ENCODE results near the gene DDC.
A peak's percentile ranks its signal among the peaks of the same experiment; 100 is the strongest.

The DDC gene

DNA sequence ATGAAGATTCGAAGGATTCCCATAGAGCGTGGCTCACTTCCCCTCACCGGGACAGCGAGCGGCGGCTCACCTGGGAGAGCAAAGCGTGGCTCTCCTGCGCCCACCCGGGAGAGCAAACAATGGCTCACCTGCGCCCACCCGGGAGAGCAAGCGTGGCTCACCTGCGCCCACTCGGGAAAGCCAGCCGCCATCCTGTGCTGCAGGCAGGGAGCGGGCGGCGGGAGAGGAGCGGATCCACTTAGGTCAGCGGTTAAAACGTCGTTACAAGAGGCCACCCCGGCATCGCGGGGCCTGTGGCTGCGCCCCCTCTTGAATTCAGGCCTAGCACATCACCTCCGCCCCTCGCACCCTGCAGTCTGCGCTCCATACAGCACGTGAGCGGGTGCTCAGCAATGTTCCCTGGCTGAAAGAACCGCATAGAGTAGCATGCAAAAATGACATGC lies 114.6 kb downstream of the DDC start:
- peak overlapping the region; percentile 77 for H3K4me3 ChIP-seq (ENCODE audit: low read length)
- no peak for DNase-seq (ENCODE audit: low read depth)
- TF ChIP-seq, protein P1, sequence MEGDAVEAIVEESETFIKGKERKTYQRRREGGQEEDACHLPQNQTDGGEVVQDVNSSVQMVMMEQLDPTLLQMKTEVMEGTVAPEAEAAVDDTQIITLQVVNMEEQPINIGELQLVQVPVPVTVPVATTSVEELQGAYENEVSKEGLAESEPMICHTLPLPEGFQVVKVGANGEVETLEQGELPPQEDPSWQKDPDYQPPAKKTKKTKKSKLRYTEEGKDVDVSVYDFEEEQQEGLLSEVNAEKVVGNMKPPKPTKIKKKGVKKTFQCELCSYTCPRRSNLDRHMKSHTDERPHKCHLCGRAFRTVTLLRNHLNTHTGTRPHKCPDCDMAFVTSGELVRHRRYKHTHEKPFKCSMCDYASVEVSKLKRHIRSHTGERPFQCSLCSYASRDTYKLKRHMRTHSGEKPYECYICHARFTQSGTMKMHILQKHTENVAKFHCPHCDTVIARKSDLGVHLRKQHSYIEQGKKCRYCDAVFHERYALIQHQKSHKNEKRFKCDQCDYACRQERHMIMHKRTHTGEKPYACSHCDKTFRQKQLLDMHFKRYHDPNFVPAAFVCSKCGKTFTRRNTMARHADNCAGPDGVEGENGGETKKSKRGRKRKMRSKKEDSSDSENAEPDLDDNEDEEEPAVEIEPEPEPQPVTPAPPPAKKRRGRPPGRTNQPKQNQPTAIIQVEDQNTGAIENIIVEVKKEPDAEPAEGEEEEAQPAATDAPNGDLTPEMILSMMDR (conservative IDR thresholded peaks at IDR 0.05; ENCODE audit: low read depth, low read length) = no peak

DNA sequence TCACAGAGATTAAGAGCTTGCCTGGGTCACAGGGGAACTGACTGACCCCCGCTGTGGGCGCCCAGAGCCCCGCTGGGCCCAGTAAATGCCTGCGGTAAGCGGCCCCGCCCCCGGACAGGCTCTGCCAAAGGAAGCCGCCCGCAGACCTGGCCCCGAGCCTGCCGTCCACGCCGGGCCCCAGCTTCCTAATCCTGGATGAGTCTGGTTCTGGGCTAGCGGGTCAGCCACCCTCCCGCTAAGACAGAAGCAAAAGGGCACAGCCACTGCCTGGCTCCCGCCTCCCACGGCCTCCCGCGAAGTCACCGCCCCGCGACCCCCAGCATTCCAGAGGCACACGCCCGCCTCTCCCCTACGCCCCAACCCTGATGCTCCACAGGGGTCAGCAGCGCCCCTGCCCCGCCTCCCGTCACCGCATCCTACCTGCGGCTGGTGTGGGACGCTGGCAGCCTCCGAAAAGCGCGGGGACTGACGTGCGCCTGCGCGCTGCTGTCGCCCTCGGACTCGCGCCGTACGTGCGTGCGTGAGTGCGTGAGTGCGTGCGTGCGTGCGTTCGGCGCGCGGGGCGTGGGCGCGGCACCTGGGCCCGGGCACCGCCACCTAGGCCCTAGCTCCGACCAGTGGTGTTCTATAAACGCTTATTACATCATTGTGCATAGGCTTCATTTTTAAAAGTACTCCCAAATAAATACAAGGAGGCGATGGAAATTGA lies 115.2 kb downstream of the DDC start, which contains the start of gene FIGNL1:
FIGNL1 (minus strand) TSS at position 470 of the 709 bp plus-strand sequence. CDS start 3,063 bp downstream, outside the sequence.
- peak within 1 kb of the TSS; percentile 77 for H3K4me3 ChIP-seq (ENCODE audit: low read length)
- DNase-seq (ENCODE audit: low read depth) = no peak
- TF ChIP-seq, protein P1 (conservative IDR thresholded peaks at IDR 0.05; ENCODE audit: low read depth, low read length) = no peak

DNA sequence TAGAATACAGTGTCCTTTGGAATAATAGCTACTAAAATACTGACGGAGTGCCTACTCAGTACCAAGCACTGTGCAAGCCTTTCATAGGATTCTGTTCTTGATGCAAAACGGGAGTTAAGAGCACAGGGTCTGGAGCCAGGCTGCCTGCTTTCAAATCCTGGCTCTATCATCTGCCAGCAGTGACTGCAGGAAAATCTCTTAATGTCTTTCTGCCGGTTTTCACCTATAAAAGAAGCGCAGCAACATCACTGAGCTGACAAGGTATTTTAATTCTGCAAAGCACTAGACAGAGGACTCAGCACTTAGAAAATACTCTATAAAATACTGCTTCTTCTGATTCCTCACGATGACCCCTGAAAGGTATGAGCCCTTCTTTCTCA lies 115.7 kb downstream of the DDC start:
- peak overlapping the region; percentile 77 for H3K4me3 ChIP-seq (ENCODE audit: low read length)
- TF ChIP-seq, protein P1 (conservative IDR thresholded peaks at IDR 0.05; ENCODE audit: low read depth, low read length) = no peak
- no peak for DNase-seq (ENCODE audit: low read depth)

DNA sequence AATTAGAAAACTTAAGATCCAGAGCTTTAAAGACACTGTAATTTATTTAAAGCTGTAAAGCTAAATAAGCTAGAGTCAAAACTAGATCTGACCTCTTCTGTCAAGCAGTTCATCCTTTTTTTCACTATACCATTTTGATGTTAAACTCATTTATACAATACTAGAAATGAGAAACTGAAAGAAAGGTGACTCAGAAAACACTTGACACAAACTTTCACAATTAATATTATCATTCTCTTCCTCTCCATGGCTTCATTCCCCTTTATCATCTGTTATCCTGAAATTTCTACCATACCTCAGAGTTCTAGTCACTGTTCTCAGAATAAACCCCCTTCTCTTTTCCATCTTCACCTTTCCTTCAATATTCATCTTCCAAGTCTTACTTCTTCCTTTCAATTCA lies 116.4 kb downstream of the DDC start:
- TF ChIP-seq, protein P1 (conservative IDR thresholded peaks at IDR 0.05; ENCODE audit: low read depth, low read length) = no peak
- no peak overlapping the region for H3K4me3 ChIP-seq (ENCODE audit: low read length)
- DNase-seq (ENCODE audit: low read depth) = no peak

DNA sequence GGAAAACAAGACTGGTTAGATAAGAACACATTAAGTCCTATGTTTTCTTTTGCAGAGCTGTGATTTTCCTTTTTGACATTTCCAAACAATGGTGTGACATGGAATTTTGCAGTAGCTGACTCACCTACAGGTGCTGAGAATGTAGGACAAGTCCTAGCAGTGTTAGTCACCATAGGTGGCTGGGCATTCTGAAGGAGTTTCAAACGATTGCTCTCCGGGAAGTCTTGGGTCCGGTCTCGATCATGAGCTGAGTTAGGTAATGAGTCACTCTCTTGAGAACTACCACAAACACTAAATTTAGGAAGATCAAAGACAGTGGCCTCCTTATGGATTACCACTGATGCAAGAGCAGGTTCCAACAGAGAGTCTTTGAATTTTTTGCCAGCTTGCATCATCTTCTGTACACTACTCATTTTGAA lies 118.7 kb downstream of the DDC start:
- peak; percentile 62 for DNase-seq (ENCODE audit: low read depth)
- TF ChIP-seq, protein P1 (conservative IDR thresholded peaks at IDR 0.05; ENCODE audit: low read depth, low read length) = no peak
- no peak overlapping the region for H3K4me3 ChIP-seq (ENCODE audit: low read length)

DNA sequence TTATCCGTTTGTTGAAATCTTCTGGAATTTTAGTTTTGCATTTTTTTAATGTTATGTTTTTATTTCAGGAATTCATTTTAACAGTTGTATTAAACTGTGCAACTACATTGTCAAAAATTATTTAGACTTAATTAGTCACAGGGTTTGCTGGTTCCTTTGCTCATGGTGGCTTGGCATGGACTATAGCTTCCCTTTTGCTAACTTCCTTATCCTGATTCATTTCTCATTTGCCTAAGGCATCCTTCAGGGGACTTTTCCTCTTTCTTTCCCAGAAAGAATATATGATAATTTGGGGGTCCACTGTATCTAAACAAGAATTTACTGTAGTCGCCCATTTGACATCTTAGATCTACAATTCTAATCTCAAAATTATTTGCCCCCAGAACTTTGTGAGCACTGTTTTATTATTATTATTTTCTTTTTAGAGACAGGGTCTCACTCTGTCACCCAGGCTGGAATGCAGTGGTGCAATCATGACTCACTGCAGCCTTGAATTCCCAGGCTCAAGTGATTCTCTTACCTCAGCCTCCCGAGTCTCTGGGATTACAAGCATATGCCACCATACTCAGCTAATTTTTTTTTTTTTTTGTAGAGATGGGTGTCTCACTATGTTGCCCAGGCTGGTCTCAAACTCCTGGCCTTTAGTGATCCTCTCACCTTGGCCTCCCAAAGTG lies 128.9 kb downstream of the DDC start:
- H3K4me3 ChIP-seq (ENCODE audit: low read length) = no peak overlapping the region
- no peak for DNase-seq (ENCODE audit: low read depth)

More for the DNA sequence above, 128.9 kb downstream of the DDC start:
- TF ChIP-seq, protein P1 (conservative IDR thresholded peaks at IDR 0.05; ENCODE audit: low read depth, low read length) = no peak
